ACC112 (cell line): Measurements from ENCODE around the gene ZFP64.
"Not testable (repeated sequence)": the region's sequence is repeated elsewhere in the genome, so short reads cannot be mapped to it uniquely, and the experiment has no call there.

Experiments
- H2AFZ ChIP-seq: fragments of 200-600 bp; sonication (generic); one replicate; pipeline ENCODE4 v1.6.0; 2017; ENCODE audit warnings: antibody characterized with exemption, low read length; ENCODE audit not compliant: unreplicated experiment
- H3K27ac ChIP-seq: fragments of 200-600 bp; sonication (generic); 2 replicates; pipeline ENCODE4 v1.5.1; 2014; ENCODE audit warnings: low read depth, mild to moderate bottlenecking, antibody characterized with exemption, low read length, moderate library complexity
- H3K27me3 ChIP-seq: fragments of 200-600 bp; sonication (generic); 2 replicates; pipeline ENCODE4 v1.6.1; 2014; ENCODE audit warnings: mild to moderate bottlenecking, antibody characterized with exemption, low read length, moderate library complexity, mixed read lengths; ENCODE audit not compliant: insufficient read depth
- H3K36me3 ChIP-seq: fragments of 200-600 bp; sonication (generic); 2 replicates; pipeline ENCODE4 v1.6.1; 2016; ENCODE audit warnings: mild to moderate bottlenecking, antibody characterized with exemption, low read length, moderate library complexity, mixed read lengths; ENCODE audit not compliant: insufficient read depth
- H3K4me1 ChIP-seq: fragments of 200-600 bp; sonication (generic); one replicate; pipeline ENCODE4 v1.6.1; 2016; ENCODE audit warnings: low read length, mixed read lengths; ENCODE audit not compliant: insufficient read depth, unreplicated experiment, control insufficient read depth
- H3K4me3 ChIP-seq: fragments of 200-600 bp; sonication (generic); 2 replicates; pipeline ENCODE4 v1.5.1; 2014; ENCODE audit warnings: mild to moderate bottlenecking, low read depth, low read length
- H3K79me2 ChIP-seq: fragments of 200-600 bp; sonication (generic); one replicate; pipeline ENCODE4 v1.6.0; 2016; ENCODE audit warnings: low read length; ENCODE audit not compliant: control insufficient read depth, unreplicated experiment, insufficient read depth

The ZFP64 gene

DNA sequence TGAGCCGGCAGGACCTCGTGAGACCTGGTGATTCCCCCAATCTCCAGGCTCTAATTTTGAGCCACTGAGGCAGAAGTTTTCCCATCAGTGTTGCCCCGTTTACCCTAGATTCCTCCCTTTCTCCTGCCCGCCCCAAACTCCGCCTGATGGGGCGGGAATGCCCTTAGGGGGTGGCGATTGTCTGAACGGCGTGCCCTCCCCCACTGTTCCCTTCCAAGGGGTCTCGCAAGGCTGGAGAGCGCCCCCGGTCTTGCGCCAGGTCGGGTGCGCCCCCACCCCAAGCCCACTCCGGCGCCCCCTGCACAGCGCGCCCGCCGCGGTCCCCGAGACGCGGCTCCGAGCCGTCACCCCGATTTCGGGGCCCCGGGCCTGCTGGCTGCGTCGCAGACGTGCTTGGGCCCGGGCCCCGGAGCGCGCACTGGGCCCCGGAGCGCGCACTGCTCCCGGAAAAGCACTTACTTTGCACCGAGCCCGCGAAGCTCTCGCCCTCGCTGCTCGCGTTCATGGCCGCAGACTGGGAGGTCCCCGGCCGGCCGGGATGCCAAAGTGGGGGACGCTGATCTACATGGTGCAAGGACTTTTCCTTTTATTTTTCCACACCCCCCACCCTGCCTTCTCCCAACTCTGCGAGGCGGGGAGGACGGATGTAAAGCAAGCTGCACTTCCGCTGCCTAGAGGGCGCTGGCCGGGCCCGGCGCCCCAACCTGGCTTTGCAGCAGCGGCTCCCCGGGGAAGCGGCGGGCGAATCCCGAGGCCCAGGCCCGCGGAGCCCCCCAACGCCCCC is at the start of gene ZFP64:
Gene ZFP64, minus strand, starts transcription at position 648 of the 784 bp plus-strand sequence. Its CDS starts 143 bp downstream, at position 505.
- Histone ChIP-seq H3K27ac (peak within 1 kb of the TSS; percentile 17; the same call in 1 of the 2 replicates), H3K4me1 (peaks cover 5% of the 10 kb centered on the region), H3K36me3 (no peaks in the 10 kb centered on the region), H3K4me3 (peak within 1 kb of the TSS; percentile 94), H3K79me2 (peaks cover 7% of the 10 kb centered on the region), H2AFZ (peak within 1 kb of the TSS; percentile 94), H3K27me3 (no peaks in the 10 kb centered on the region)

DNA sequence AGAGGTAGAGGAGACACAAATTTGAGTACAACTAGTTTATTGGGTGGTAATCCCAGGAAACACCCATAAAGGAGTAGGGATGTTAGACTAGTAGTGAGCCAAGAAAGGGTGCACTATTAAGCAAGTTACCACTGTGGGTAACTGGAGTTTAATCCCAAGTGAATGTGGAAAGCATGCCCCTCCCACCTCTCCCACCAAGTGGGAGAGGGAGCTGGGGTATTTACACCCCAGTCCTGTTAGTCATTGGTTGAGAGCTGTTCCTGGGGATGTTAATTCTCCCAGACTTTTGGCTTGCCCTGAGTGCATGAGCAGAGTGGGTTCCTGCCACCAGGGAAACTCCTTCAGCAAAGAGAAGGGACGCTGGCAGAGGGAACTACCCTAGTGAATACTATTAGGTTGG is 49.2 kb upstream of the ZFP64 start:
- H2AFZ ChIP-seq, result no peak overlapping the region
- peaks cover 18% of the 10 kb centered on the region for H3K27me3 ChIP-seq
- H3K27ac ChIP-seq, result no peak overlapping the region
- H3K4me3 ChIP-seq, result no peak overlapping the region
- no peaks in the 10 kb centered on the region for H3K36me3 ChIP-seq
- H3K79me2 ChIP-seq, result no peaks in the 10 kb centered on the region
- no peaks in the 10 kb centered on the region for H3K4me1 ChIP-seq

DNA sequence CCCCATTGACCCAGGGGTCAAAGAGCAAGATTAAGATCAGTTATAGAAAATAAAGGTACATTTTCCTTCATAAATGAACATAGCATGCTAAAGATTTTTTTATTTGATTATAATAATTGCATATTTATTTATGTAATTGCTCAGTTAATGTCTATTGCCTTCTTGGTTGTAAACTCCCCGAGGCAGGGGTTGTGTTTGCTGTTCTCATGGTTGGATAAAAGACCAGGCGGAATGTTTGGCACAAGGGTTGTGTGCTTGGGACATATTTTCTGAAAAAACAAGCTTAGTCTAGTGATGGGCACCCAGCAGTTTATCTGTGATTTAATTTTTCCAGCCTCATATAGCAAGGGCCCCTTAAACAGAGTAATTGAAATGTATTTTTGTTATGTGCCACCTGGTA is 47.5 kb upstream of the ZFP64 start:
- Histone ChIP-seq H3K4me1 (no peaks in the 10 kb centered on the region), H3K36me3 (no peaks in the 10 kb centered on the region), H3K27me3 (peaks cover 18% of the 10 kb centered on the region), H3K4me3 (no peak overlapping the region), H3K27ac (no peak overlapping the region), H3K79me2 (no peaks in the 10 kb centered on the region), H2AFZ (no peak overlapping the region)

DNA sequence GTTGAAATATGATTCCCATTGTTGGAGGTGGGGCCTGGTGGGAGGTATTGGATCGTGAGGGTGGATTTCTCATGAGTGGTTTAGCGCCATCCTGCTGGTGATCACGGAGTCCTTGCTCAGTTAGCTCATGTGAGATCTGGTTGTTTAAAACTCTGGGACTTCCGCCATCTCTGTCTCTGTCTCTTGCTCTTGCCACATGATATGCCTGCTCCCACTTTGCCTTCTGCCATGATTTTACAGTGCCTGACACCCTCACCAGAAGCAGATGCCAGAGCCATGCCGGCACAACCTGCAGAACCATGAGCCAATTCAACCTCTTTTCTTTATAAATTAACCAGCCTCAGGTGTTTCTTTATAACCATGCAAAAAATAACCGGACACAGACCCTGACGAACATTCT is 44.7 kb upstream of the ZFP64 start:
- H3K79me2 ChIP-seq, result no peaks in the 10 kb centered on the region
- no peak overlapping the region for H3K4me3 ChIP-seq
- H3K36me3 ChIP-seq, result no peaks in the 10 kb centered on the region
- no peaks in the 10 kb centered on the region for H3K4me1 ChIP-seq
- H2AFZ ChIP-seq, result no peak overlapping the region
- peaks cover 18% of the 10 kb centered on the region for H3K27me3 ChIP-seq
- no peak overlapping the region for H3K27ac ChIP-seq

DNA sequence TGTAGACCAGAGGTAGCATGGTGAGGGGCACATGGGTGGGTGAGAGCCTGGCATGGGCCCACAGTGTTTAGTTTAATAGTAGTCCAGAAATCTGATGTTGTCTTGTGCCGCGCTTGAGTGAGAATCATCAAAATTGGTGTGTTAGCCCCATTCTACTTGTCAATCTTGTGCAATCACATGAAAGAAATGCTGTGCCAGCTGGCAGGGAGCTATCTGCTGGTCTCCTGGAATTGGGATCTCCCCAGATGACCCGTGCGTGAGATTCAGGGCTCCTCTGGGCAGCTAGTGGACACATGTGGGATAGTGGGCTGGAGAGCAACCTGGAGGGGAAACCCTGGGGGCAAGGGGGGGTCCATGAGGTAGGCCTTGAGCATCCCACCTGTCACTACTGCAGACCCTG is 43.5 kb upstream of the ZFP64 start:
- Histone ChIP-seq H3K4me1 (peaks cover 7% of the 10 kb centered on the region), H3K27me3 (peaks cover 8% of the 10 kb centered on the region), H3K4me3 (no peak overlapping the region), H3K79me2 (no peaks in the 10 kb centered on the region), H3K27ac (no peak overlapping the region), H3K36me3 (no peaks in the 10 kb centered on the region), H2AFZ (no peak overlapping the region)

DNA sequence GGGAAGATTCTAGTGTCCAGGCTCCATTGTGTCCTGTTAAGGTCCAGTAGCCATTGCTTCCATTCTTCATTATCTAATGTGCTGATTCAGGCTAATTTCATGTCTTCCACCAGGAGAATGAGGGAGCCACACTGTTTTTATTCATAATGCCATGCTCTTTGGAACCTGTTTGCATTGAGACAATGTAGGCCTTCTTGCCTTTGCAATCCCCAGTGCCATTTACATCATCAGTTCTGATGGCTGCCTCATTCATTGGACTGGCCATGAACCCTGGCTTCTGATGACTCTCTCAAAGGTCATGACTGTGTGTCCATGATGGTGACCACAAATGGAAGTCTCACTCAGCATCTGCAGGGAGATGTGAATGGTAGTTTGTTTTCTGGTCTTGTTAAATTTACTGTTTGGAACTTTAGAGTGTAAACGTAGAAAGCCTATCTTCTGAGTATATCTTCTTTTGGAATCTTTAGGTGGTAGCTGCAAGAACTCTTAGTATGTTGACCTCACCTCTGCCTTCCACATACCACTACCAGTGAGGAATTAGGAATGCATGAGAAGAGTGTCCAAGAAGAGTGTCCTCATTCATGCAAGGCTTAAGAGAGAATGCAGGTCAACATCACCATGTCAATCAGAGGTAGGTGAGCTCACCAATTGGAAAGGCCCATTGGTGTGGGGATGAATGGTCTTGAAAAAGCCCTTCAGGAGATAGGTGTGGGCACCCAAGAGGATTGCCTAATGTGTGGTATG is 42.9 kb upstream of the ZFP64 start:
- Histone ChIP-seq H3K4me3 (no peak overlapping the region), H3K36me3 (no peaks in the 10 kb centered on the region), H3K27me3 (peaks cover 2% of the 10 kb centered on the region; the same call in 1 of the 2 replicates), H2AFZ (no peak overlapping the region), H3K79me2 (no peaks in the 10 kb centered on the region), H3K27ac (no peak overlapping the region), H3K4me1 (peaks cover 9% of the 10 kb centered on the region)

DNA sequence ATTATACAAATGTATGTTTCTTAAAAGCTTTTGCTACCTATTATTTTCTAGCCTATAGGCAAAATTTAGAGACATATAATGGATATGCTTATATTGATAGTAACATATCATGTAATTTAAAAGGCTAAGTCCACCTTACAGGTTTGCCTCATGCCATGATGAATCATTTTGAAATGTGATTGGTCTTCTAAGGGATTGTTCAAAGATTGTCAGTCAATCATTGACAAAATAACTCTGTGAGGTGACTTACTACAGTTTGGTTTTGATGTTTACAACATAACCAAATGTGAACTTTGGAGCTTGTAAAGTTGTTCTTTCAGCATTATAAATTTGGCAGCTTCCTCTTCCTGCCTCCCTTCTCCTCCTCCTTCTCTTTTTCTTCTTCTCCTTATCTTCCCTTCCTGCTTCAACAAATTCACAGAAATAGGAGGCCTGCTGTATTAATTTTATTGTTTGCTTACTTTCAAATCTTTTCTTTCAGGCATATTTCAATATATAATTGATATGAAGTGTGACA is 39.7 kb upstream of the ZFP64 start:
- Histone ChIP-seq H3K27ac (no peak overlapping the region), H3K36me3 (no peaks in the 10 kb centered on the region), H3K4me1 (peaks cover 9% of the 10 kb centered on the region), H3K4me3 (no peak overlapping the region), H3K27me3 (peaks cover 6% of the 10 kb centered on the region), H2AFZ (no peak overlapping the region), H3K79me2 (no peaks in the 10 kb centered on the region)

DNA sequence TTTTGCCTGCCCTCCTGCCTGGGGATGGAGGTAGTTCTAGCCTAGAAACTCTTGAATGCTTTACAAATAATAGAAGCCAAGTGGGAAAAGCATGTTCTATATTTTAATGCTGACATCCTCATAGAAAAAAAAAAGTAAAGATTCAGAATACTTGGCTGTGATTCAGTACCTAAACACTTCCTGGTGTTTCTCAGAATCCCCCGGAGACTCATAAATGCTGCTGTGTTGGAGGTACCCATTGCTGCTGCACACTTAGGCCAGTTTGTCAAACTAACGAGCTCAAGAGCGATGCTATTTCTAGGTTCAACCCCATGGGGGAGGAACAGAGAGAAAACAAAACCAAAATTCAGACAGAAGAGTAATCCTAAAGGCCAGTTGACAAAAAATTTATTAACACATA is 38.8 kb upstream of the ZFP64 start:
- Histone ChIP-seq H3K27ac (no peak overlapping the region), H3K4me1 (peaks cover 9% of the 10 kb centered on the region), H3K4me3 (no peak overlapping the region), H3K36me3 (no peaks in the 10 kb centered on the region), H2AFZ (no peak overlapping the region), H3K79me2 (no peaks in the 10 kb centered on the region), H3K27me3 (peaks cover 15% of the 10 kb centered on the region)

DNA sequence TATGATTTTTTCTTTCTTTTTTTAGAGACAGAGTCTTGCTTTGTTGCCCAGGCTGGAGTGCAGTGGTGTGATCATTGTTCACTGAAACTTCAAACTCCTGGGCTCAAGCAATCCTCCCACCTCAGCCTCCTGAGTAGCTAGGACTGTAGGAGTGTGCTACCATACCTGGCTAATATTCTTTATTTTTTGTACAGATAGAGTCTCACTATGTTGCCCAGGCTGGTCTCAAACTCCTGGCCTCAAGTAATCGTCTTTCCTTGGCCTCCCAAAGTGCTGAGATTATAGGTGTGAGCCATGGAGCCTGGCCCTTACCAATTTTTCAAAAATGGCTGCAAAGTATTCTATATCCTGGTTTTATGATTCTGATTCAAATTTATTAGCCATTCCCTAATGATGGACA is 37.8 kb upstream of the ZFP64 start:
- H3K4me3 ChIP-seq, H3K27ac ChIP-seq, H2AFZ ChIP-seq, H3K79me2 ChIP-seq, H3K4me1 ChIP-seq, H3K36me3 ChIP-seq: not testable (repeated sequence)
- peaks cover 22% of the 10 kb centered on the region for H3K27me3 ChIP-seq

DNA sequence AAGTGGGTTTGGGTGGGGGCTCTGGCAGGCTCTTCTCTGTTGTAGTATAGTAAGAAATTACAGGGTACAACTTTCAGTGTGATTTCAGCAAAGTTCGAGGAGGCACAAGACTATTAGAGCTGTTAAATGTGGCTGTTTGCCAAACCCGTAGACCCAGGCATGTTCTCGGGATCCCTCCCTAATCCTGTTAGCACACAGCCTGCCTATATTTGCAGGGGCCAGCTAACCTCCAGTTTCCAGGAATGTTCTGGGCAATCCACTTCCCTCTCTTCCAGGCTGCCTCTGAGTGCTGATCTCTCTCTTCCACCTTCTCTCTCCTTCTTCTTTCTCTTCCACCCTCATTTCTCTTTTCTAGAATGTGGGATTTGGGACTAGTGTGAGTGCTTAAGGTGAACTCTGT is 34.8 kb upstream of the ZFP64 start:
- Histone ChIP-seq H3K4me3 (no peak overlapping the region), H3K27me3 (peaks cover 36% of the 10 kb centered on the region), H3K36me3 (no peaks in the 10 kb centered on the region), H3K79me2 (no peaks in the 10 kb centered on the region), H3K4me1 (peaks cover 9% of the 10 kb centered on the region), H2AFZ (no peak overlapping the region), H3K27ac (no peak overlapping the region)

DNA sequence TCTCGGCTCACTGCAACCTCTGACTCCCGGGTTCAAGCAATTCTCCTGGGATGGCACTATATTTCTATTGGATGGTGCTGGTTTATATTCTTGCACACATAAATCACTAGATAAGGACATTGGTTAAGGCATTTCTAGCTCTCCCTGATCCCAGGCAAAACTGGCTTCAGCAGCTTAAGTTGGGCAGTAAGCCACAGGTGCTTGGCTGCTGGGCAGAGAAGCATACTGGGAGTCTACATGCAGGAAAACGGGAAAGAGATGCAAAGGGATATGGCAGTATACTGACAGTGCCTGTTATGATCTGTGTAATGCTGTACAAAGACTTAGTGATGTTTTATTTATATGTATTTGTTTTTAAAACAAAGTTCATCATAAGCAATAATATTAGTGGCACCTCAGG is 33.3 kb upstream of the ZFP64 start:
- Histone ChIP-seq H3K79me2 (no peaks in the 10 kb centered on the region), H3K36me3 (no peaks in the 10 kb centered on the region), H3K27ac (no peak overlapping the region)

More for the DNA sequence above, 33.3 kb upstream of the ZFP64 start:
- H3K4me1 ChIP-seq, result no peaks in the 10 kb centered on the region
- no peak overlapping the region for H3K4me3 ChIP-seq
- H2AFZ ChIP-seq, result no peak overlapping the region
- H3K27me3 ChIP-seq, result peaks cover 36% of the 10 kb centered on the region
